Measurements from ENCODE around the gene ZAR1.

GRCh38 chr4:48490012-48490679, at the start of gene ZAR1:
- no peak for TF ChIP-seq ZSCAN20 (CRISPR knock-in tag; IDR thresholded peaks at IDR 0.05)
- no peak for TF ChIP-seq ZFP36 (IDR thresholded peaks at IDR 0.05; ENCODE audit: borderline replicate concordance, partially characterized antibody)
- no peak for TF ChIP-seq HES2 (IDR thresholded peaks at IDR 0.05)
- no peak for TF ChIP-seq CTCF (IDR thresholded peaks at IDR 0.05)
- no peak for TF ChIP-seq NR3C1 (IDR thresholded peaks at IDR 0.05)
- no peak for TF ChIP-seq TP53 (CRISPR knock-in tag; IDR thresholded peaks at IDR 0.05)
- no peak for TF ChIP-seq POLR2A (IDR thresholded peaks at IDR 0.05; ENCODE audit: low read length)
- TF ChIP-seq HDAC2 (IDR thresholded peaks at IDR 0.05) = no peak
- no peak for TF ChIP-seq RFX5 (IDR thresholded peaks at IDR 0.05)
- no peak for TF ChIP-seq RAD21 (conservative IDR thresholded peaks at IDR 0.05 in 1 of 2, IDR thresholded peaks at IDR 0.05 in 1 of 2)
- no peak for TF ChIP-seq EP300 (IDR thresholded peaks at IDR 0.05)
- no peak for TF ChIP-seq MAX (IDR thresholded peaks at IDR 0.05)
